GM18951 (cell line): ENCODE results near the gene VWF.
"Not testable (repeated sequence)": the region's sequence is repeated elsewhere in the genome, so short reads cannot be mapped to it uniquely, and the experiment has no call there.

ENCODE experiments used
- POLR2A ChIP-seq: IDR thresholded peaks from 4 replicates; pipeline ENCODE4 v1.6.1; 2011; ENCODE audit warnings: mild to moderate bottlenecking; ENCODE audit not compliant: insufficient read length, insufficient read depth; ENCODE audit errors: extremely low read depth
- in situ Hi-C: fragments of 300-500 bp; cut with MboI; formaldehyde crosslinking; loops from one replicate; pipeline ENCODE4 v1.12.0; 2022; ENCODE audit warnings: low sequenced_read_pairs, mixed read lengths, inconsistent platforms; ENCODE audit not compliant: unreplicated experiment

VWF gene

DNA sequence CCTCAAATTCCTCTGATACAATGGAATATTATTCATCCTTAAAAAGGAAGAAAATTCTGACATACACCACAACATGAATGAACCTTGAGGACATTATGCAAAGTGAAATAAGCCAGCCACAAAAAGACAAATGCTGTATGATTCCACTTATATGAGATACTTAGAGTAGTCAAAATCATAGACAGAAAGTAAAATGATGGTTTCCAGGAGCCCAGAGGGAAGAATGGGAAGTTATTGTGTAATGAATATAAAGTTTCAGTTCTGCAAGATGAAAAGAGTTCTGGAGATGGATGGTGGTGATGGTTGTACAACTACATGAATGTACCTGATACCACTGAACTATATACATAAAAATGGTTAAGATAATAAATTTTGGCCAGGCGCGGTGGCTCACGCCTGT lies 18.3 kb downstream of the VWF start:
- in situ Hi-C loops, result no loop called here
- no peak for TF ChIP-seq POLR2A

DNA sequence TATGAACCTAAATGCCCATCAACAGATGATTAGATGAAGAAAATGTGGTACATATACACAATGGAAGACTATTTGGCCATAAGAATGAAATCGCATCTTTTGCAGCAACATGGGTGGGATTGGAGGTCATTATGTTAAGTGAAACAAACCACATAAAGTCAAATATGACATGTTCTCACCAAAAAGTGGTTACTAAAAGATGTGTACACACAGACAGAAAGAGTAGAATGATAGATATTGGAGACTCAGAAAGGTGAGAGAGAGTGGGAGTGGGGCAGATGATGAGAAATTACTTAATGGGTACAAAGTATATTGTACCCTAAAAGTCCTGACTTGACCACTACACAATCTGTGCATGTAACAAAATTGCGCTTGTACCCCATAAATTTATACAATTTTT lies 19.6 kb downstream of the VWF start:
- TF ChIP-seq POLR2A, result no peak

DNA sequence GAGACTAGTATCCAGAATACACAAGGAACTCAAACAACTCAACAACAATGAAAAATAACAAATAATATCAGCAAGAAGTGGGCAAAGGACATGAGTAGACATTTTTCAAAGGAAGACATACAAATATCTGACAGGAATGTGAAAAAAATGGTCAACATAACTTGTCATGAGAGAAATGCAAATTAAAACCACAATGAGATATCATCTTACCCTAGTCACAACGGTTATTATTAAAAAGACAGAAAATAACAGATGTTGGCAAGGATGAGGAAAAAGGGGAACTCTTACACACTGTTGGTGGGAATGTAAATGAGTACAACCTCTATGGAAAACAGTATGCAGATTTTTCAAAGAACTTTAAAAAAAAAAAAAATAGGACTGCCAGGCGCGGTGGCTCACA lies 20.4 kb downstream of the VWF start:
- in situ Hi-C loops, result no loop called here
- no peak for TF ChIP-seq POLR2A

More for the DNA sequence above, 19.6 kb downstream of the VWF start:
- in situ Hi-C loops, result no loop called here

DNA sequence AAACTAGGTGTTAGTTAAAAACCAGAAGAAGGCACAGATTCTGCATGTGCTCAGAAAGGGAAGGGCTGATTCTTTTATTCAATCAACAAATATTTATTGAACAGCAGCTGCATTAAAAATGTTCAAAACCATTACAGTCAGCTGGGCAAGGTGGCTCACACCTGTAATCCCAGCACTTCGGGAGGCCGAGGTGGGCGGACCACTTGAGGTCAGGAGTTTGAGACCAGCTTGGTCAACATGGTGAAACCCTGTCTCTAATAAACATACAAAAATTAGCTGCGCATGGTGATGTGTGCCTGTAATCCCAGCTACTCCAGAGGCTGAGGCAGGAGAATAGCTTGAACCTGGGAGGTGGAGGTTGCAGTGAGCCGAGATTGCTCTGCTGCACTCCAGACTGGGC lies 22.4 kb downstream of the VWF start:
- in situ Hi-C loops, result not testable (repeated sequence)

DNA sequence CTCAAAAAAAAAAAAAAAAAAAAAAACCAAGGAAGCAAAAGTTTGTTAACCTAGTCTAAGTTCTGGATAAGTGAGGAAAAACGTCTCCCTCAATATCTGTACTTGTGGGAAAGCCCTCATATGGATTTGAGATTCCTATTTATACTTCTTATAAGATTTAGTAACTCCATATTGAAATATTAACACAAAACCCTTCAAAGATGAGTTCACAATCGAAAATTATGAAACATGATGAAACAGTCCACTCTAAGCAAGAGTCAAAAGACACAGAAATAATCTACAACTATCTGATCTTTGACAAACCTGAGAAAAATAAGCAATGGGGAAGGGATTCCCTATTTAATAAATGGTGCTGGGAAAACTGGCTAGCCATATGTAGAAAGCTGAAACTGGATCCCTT lies 25.2 kb downstream of the VWF start:
- TF ChIP-seq POLR2A, result no peak
- in situ Hi-C loops, result no loop called here

DNA sequence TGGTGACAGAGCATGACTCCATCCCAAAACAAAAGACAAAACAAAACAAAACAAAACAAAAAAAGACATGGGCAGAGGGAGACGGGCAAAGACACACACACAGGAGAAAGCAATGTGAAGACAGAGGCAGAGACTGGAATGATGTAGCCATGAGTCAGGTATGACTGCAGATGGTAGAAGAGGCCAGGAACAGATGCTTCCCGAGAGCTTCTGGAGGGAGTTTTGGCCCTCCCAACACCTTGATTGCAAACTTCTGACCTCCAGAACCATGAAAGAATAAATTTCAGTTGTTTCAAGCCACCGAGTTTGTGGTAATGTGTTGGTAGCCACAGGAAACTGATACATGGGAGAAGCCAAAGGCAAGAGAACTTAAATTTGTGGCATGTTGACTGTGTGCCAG lies 27.1 kb downstream of the VWF start:
- in situ Hi-C loops, result no loop called here
- no peak for TF ChIP-seq POLR2A

DNA sequence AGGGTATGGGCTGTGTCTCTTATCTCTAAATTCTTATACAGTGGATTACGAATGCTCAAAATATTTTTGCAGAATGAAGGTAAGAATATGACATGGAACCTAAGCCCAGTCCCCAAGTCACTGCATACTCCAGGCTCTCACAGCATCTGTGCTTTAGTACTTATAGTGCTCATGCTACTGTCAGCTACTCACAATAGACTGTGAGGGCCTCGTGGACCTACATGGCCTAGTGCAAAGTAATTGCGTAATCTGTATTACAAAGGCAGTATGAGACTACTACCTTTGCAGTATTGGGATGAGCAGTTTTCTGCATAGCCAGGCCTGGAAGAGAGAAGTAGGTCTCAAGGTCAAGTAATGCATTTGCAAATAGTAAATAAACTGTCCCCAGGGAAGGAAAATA lies 27.9 kb downstream of the VWF start:
- no peak for TF ChIP-seq POLR2A
- in situ Hi-C loops, result no loop called here

DNA sequence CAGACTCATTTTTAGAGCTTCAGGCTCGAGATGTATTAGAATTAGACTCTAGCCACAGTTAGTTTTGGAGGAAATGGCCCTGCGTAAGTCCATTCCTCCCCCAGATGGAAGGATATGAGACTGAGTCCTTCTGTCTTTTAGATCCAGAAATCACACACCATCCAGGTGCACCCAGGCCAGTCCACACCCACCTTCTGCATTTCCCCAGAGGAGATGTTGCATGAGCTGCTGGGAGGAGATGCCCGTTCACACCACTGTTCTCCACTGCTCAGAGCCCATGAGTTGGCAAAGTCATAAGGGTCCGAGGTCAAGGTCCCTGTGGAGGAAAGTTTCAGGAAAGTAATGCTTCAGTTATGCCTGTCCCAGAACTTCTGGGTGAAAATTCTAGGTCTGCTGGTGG lies 29.2 kb downstream of the VWF start:
- no peak for TF ChIP-seq POLR2A
- in situ Hi-C loops, result no loop called here

DNA sequence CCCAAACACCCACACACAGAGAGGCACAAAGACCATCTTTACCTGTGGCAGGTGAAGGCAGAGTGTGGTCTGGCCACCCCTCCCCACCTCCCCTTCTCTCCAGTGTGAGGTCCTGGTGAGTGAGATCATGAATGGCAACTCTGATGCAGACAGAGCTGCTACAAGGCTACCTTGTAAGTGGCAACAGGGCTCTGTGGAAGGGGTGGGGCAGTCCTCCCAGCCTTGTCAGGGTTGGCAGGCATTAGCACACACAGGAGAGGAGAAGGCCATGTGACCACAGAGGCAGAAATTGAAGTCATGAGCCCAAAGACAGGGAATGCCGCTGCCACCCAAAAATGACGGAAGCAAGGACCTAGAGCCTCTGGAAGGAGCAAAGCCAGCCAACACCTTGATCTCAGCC lies 30.7 kb downstream of the VWF start:
- no peak for TF ChIP-seq POLR2A
- in situ Hi-C loops, result no loop called here

DNA sequence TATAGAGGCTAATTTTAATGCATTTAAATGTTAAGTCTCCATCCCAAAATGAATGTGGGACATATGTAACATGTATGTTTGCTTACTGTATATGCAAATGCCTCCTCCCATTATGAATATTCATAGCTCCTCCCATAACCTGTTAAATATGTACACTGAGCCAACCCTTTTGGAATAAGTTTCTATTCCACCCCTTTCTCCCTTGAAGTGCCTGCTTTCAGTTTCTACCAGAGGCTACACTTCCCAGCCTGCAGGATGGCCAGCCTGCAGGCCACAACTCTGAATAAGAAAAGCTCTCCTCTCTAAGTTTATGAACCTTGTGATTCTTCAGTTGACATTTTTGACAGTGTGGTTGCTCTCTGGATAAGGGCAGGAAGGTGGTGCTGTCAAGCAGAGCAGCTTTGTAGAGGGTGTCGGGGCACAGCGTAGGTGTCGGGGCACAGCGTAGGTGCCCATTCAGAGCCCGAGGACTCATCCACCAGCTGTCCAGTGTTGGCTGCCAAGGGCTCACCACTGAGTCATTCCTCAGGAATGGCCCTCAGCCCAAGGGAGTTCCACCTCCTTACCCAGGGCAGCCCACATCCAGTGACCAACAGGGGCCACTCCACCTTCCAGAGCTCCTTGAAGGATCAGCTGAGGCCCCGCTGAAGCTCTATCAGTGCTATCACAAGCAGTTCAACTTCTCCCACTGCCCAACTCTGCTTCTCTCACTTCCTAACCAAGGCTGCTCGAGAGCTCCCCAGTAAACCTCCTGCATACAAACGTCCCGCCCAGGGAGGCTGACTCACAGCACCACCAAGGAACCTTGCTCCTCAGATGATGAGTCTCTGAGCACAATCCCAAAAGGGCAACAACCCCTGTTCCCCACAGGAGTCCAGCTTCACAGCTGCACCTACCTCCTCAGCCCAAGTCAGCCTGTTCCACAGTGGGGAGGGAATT lies 31.4 kb downstream of the VWF start:
- in situ Hi-C loops, result no loop called here
- TF ChIP-seq POLR2A, result no peak

DNA sequence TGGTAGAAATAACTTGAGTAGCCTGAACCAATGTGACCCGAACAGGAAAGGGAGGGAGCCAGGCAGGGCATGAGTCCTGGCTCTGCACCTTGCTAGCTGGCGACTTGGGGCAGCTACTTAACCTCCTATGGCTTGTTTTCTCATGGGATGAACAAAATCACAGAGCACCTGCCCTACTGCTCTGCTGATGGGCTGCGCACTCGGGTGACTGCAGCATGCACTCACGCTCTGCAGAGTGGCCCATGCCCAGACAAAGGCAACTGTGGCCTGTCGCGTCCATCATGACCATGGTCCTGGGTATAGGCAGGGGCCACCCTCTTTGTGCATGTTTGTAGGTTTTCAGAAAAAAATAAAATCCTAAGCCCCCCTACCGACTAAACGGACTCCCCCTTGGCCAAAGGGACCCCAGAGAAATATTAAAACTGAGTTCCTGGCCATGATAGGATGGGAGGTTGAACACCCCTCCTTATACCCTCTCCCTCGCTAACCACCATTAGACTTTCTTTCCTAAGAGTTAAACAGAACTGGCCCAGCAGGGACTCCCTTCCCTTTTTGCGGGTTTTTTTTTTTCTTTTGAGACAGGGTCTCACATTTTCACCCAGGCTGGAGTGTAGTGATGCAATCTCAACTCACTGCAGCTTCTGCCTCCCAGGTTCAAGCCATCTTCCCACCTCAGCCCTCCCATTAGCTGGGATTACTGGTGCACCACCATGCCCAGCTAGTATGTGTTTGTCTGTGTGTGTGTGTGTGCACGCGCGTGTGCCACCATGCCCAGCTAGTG lies 32.5 kb downstream of the VWF start:
- in situ Hi-C loops, result no loop called here

DNA sequence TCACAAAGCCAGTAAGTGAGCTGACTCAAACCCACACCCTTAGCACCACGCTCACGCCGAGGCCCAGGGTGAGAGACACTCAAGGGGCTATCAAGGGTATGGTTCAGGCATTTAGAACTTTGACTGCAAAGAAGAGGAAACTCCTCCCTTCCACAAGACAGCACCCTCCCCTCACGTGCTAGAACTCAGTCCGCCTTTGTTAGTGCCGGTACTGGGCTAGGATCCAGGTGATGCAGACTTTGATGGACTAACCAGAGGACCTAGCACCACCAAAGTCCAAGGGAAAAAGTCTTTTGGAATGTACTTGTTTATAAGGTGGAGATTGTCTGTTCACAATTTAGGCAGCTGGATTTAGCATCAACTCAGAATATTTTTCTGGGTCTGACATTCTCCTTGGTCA lies 33.7 kb downstream of the VWF start:
- no peak for TF ChIP-seq POLR2A
- in situ Hi-C loops, result no loop called here

More for the DNA sequence above, 32.5 kb downstream of the VWF start:
- no peak for TF ChIP-seq POLR2A

DNA sequence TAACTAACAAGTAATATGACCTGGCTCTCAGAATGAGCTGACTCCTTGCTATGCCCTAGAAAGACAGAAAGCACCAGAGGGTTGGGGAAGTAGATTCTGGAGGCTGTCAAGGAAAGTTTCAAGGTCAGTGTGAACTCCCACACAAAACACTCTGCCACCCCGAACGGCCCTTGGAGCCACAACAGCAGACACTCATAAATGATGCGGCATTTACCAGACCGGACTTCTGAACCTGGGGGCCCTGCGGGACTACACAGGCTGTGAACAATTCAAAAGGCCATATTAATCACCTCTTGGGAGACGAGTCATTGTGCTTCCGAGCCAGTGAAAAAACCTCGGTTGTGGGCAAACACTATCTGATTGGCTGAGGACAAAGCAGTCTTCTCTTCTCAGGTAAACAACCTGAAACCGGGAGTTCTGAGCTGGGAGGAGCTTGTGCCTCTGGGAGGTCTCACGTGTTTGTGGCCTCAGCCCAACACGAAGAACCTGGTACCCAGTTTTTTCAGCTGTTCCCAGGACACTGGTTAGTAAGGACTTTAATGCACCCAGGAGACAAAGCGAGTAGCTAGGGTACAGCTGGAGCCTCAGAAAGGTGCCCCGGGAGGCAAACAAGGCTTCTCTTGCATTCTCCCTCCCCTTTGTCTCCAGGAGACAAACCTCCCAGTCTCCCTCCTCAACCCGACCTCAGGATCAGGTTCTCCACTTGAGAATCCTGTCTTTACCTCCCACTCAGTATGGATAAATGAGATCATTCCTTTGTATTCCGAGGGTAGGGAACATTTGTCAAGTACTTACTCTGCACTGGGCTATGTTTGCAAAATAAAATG lies 35.3 kb downstream of the VWF start:
- TF ChIP-seq POLR2A, result no peak
- in situ Hi-C loops, result no loop called here

DNA sequence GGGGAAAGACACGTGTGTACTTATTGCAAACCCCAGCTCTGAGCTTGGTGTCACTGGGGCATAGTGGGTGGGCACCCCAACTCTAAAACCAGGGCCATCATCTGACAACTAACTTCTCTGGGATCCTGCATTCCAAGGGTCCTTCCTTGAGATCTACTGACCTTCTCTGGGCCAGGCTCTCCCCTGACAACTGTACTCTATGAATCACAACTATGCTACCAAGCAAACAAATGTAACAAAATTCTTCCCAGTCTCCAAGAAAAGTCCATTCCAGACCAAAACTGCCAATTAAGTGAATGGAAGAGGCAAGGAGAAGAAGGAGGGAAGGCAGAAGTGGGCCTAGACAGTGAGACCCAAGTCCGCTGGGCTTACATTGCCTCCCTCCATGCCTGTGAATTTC lies 38.2 kb downstream of the VWF start:
- no peak for TF ChIP-seq POLR2A
- in situ Hi-C loops, result no loop called here

DNA sequence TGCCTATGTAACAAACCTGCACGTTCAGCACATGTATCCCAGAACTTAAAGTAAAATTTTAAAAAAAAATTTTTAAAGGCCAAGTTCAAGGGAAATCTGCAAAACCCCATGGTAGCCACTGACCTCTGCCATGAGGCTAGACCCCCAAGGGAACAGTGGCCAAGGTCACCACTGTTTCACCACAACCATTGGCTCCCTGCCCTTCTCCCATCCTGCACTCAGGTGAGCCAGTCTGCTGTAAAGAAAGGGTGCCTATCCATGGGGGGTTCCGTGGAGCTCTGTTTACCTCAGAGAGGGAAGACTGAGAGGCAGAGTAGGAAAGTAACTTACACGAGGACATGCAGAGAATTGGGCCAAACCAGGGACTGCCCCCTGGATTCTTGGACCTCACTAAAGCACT lies 38.6 kb downstream of the VWF start:
- no peak for TF ChIP-seq POLR2A
- in situ Hi-C loops, result no loop called here
